ENCODE measurements around the gene GPR176.

GRCh38 chr15:39919411-39919747, 687 bp downstream of the GPR176 start:
- TF ChIP-seq CTCF (IDR thresholded peaks at IDR 0.05; ENCODE audit: insufficient read depth, low read length) (no peak), REST (IDR thresholded peaks at IDR 0.05; ENCODE audit: insufficient replicate concordance, low read depth) (no peak), POLR2AphosphoS5 (IDR thresholded peaks at IDR 0.05; ENCODE audit: low read depth) (no peak)
